Activated CD4-positive, alpha-beta T cell treated with anti-CD3 and anti-CD28 coated beads, Interleukin-2, amount 50 U/mL, for 1 hour (primary cell): ENCODE measurements around the gene TMEM30B.
"Not testable (repeated sequence)": the region's sequence is repeated elsewhere in the genome, so short reads cannot be mapped to it uniquely, and the experiment has no call there.

Experiments
- DNase-seq: peaks from one replicate; pipeline ENCODE4 v3.0.0-alpha.2; 2020

Gene TMEM30B, protein sequence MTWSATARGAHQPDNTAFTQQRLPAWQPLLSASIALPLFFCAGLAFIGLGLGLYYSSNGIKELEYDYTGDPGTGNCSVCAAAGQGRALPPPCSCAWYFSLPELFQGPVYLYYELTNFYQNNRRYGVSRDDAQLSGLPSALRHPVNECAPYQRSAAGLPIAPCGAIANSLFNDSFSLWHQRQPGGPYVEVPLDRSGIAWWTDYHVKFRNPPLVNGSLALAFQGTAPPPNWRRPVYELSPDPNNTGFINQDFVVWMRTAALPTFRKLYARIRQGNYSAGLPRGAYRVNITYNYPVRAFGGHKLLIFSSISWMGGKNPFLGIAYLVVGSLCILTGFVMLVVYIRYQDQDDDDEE

DNA sequence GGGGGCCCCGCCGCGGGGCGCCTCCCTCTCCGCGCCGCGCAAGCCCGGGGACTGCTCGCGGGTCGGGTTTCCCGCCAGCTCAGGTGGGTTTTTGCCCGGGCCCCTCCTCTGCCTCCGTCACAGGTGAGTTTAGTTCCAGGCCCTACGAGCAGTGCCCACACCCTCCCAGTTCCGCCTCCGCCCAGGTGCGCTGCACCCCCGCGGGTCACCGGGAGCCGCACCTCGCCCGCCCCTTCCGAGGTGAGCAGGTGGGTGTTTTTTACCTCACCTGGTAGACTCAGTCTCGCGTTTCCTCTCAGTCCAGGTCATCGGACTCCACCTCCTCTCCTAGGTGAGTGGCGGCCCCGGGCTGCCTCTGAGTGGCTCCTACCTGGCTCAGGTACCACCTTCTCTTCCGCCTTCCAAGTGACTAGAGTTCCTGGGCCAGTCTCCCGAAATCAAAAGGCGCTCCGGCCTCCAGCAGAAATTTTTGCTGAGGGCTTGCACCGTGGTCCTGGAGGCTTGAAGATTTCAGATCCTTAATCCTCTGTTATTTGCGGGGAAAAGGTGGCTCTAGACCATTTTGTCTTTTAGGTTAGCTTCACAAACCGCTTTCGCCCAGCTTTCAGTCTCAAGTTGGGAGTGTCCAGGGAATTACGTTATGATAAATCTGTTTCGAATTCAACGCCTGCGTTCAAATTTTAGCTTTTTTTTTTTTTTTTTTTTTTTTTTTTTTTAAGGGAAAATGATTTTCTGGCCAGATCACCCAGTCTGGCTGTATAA lies at the start of gene TMEM30B:
TSS of gene TMEM30B (minus strand) at position 153 of the 762 bp plus-strand sequence. CDS start 191 bp downstream, outside the sequence.
- peak; percentile 47 for DNase-seq

DNA sequence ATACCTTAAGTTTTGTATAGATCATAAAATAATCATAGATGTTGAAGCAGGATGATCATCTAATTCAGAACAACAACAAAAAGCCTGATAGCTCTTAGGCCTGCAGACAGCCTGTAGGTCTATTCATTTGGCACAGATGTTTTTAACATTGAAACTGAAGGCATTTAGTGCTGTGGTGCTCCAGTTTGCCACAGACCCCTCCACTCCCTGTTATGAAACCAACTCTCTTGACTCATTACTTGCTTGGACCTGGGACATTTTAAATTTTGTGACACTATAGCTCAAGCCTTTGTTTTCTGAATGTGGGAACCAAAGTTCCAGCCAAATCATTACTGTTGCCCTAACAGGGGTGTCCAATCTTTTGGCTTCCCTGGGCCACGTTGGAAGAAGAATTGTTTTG lies 49.4 kb upstream of the TMEM30B start:
- DNase-seq, result no peak

DNA sequence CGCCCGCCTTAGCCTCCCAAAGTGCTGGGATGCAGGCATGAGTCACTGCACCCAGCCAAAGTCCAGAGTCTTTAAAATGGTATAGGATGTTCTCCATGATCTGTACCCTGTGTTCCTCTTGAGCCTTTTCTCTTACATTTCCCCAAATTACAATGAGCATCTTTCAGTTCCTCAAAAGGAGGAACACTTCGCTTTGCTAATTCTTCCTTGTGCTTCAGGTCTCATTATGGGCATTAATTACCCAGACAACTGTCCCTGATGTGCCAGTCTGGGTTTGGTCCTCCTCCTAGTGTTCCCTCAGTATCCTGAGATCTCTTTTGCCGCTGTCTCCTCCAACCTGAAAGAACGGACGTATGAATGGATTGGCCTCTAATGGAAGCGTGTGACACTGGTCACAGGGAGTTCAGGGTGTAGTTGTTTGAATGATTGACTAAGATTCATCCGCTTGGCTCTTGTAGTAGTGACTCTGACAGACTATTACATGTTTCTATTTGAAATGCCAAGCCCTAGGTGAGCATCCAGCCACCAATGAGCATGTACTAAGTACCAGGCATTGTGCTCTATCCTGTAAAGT lies 48.4 kb upstream of the TMEM30B start:
- DNase-seq, result no peak

DNA sequence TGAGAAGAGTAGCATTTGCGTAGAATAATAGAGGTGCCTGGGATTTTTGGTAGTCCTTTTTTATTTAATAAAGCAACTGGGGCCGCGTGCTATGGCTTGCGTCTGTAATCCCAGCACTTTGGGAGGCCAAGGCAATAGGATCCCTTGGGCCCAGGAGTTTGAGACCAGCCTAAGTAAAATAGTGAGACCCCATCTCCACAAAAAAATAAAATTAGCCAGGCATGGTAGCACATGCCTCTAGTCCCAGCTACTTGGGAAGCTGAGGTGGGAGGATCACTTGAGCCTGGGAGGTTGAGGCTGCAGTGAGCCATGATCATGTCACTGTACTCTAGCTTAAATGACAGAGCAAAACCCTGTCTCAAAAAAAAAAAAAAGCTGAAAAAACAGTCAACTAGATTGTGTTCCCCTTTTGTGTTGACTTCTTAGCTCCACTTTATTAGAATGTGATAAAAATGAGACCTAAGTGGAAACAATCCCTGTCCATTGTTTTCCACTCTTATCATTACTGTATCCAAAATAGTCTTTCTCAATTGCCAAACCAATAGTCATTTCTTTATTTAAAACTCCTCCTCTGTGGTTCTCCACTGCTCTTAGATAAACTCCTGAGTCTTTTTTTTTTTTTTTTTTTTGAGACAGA lies 47.6 kb upstream of the TMEM30B start:
- DNase-seq, result no peak

DNA sequence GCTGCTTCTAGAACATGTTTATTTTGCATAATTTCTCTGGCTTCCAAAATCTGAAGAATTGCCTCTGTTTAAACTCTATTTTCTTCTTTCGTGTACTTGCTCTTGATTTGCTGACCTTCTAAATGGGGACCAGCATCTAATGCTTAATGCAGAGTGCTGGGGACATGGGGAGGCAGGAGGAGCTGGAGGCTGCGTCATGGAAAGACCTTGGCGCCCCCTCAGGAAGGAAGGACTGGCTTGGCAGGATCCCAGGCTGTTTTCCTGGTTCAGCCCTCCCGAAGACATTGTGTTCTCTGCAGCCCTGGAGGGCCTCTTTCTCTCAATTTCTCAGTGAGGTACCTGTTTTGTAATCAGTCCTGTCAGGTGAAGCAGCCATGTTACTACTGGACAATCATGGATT lies 45.7 kb upstream of the TMEM30B start:
- DNase-seq, result no peak

DNA sequence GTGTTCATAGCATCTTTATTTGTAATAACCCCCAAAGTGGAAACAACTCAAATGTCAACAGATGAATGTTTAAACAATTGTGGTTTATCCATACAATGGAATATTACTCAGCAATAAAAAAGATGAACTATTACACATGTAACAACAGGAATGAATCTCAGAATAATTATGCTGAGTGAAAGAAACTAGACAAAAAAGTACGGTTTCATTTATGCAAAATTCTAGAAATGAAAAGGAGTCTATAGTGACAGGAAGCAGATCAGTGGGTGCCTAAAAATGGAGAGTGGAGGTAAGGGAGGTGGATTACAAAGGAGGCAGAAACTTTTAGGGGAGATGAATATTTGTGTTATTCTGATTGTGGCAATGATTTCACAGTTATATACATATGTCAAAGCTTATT lies 45.0 kb upstream of the TMEM30B start:
- no peak for DNase-seq

DNA sequence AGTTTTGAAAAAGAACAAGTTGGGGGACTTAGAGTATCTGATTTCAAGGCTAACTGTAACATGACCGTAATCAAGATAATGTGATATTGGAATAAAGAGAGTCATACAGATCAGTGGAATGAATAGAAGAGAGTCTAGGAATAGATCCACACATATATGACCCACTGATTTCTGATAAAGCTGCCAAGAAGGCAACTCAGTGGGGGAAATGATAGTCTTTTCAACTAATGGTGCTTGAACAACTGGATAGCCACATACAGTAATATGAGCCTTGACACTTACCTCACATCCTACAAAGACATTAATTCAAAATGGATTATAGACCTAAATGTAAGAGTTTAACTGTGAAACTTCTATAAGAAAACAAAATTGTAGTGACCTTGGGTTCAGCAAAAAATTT lies 44.0 kb upstream of the TMEM30B start:
- no peak for DNase-seq

DNA sequence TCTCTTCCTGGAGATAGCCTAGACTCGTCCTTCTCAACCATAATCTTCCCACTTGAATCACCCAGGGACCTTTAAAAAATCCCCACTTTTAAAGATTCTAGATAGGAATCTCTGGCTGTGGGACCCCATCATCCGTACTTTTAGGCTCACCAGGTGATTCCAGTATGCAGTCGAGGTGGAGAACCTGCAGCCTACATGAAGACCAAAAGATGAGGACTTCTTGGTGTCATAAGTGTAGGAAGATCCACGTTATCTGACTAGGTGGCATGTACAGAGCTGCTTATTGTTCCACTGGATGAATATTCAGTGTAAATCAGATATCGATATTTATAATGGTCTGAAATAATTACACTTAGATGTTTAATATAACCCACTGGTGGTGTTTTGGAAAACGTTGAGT lies 42.8 kb upstream of the TMEM30B start:
- no peak for DNase-seq

DNA sequence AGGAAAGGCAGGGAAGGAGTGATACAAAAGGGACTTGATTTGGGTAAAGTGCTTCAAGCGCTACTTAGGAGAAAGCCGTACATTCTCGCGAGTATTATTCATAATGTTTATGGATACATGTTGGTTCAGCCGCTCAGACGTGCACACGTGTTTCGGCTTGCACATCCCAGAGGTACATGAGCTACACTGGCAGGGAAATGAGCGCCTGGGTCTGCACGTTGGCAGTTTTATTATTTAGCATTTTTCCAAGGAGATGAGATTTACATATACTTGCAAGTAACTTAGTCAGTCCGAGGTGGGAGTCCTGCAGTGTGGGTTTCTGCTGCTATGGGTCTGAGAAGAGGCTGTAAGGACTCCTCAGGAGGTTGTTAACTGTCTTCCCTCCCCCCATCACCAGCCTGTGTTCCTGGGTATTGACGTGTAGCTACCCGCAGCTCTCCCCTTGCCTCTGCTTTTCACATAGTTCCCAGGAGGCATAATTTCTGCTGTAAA lies 41.7 kb upstream of the TMEM30B start:
- peak; percentile 55 for DNase-seq

DNA sequence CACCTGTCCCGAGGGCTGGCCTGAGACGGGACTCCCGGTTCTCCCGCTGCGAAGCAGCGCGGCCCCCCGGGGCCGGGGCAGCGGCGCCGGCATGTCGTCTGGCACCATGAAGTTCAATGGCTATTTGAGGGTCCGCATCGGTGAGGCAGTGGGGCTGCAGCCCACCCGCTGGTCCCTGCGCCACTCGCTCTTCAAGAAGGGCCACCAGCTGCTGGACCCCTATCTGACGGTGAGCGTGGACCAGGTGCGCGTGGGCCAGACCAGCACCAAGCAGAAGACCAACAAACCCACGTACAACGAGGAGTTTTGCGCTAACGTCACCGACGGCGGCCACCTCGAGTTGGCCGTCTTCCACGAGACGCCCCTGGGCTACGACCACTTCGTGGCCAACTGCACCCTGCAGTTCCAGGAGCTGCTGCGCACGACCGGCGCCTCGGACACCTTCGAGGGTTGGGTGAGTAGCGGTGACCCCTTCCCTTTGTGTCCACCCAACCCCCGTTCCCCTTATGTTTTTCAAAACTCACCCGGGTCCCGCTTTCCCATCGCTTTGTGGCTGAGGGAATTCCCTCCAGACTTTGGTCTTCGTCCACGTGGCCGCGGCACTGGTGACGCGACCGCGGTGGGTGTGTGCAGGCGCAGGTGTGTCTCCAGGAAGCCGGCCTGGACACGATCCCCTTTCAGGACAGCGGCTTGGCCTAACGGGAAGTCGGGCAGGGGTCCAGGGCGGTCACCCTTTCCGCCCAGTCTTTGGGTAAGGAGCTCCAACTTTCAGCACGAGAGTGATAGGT lies 41.1 kb upstream of the TMEM30B start:
- DNase-seq, result peak; percentile 45

DNA sequence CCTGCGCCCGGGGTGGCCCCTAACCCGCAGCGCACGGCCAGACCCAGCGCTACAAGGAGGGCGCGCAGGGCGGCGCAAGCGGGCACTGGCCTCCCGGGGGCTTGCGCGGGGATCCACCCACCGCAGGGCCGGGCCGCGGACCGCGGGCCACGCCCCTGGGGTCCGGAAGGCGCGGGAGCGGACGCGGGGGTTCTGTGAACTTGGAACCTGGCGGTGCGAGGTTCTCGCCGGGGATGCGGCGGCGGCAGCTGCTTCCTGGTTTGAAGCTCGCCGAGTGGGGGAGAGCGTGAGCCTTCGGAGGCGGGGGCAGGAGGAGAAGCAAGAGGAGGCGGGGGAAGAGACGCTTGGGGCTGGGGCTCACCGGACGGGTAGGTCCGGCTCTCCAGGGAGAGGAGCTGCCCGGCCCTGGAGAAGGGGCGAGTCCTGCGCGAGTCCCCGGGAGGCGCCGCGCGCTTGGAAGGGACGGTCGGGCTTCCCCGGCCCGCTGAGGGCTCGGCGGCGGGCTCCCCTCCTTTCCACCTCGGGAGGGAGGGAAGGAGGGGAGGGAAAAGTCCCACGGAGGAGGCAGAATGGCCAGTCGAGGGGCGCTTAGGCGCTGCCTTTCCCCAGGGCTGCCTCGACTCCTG lies 40.4 kb upstream of the TMEM30B start, which contains the start of gene PRKCH:
TSS of gene PRKCH (plus strand) at position 195 of the 626 bp plus-strand sequence. CDS start 523 bp downstream, outside the sequence.
- peak; percentile 85 for DNase-seq

DNA sequence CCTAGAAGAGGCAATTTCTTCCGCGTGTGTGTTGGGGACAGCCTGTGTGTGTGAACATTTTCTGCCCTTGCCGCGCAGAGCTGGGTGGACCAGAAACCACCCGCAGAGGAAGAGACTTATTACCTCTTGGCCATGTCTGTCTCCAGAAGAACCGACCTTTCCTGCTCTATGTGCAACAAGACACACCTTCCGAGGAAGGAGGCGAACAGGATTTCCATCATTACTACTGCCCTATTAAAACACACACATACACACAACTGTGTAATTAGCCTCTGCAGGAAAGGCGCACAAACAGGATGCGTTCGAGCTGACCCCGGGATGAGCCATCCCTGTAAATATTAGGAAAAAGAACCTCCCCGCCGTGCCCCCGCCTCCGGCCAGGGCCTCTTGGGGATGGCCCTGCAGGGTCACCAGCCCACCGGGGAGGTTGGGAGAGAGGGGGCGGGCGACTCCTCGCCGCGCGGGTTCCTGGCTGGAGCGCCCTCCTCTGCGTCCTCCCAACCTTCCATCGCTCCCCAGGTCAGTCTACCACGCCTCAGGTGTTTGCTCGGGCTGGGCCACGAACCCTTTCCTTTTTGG lies 39.8 kb upstream of the TMEM30B start:
- no peak for DNase-seq

DNA sequence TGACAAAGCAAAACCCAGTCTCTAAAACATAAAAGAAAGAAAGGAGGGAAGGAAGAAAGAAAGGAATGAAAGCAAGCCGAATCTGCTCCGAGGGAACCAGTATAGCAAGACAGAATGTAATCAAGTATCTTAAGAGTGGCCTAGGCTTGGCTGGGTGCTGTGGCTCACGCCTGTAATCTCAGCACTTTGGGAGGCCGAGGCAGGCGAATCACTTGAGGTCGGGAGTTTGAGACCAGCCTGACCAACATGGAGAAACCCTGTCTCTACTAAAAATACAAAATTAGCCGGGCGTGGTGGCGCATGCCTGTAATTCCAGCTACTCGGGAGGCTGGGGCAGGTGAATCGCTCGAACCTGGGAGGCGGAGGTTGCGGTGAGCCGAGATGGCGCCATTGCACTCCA lies 39.0 kb upstream of the TMEM30B start:
- DNase-seq, result not testable (repeated sequence)

DNA sequence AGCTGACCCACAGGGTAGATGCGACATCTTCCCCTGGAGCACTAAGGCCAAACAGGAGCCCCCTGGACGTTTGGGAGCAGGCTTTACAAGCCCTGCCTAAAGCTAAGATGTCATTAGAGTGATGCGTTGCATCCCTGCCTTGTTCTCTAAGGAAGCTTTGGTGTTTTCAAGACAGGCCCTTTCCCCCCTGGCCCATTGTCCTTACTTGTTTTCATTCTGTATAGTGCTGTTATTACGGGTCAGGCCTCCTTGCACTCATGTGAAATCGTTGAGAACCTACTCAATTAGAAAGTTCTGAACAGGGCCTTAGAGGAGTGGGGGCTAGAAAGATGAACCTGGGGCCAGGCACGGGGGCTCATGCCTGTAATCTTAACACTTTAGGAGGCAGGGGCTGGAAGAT lies 38.6 kb upstream of the TMEM30B start:
- DNase-seq, result no peak

DNA sequence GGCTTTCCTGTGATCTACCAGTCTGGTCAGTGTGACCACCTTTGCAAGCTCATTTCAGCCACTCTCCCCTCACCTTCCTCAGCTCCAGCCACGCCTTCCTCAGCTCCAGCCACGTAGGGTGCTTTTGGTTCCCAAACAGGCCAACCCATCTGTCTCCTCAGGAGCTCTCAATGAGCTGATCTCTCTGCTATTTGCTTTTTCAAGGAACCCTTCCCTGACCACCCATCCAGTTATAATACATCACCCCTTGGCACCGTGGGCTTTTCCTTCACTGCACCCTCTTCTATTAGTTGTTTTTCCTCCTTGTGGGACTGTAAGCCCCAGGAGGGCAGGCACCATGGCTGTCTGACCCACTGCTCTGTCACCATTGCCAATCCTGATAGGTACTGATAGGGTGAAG lies 37.9 kb upstream of the TMEM30B start:
- no peak for DNase-seq

DNA sequence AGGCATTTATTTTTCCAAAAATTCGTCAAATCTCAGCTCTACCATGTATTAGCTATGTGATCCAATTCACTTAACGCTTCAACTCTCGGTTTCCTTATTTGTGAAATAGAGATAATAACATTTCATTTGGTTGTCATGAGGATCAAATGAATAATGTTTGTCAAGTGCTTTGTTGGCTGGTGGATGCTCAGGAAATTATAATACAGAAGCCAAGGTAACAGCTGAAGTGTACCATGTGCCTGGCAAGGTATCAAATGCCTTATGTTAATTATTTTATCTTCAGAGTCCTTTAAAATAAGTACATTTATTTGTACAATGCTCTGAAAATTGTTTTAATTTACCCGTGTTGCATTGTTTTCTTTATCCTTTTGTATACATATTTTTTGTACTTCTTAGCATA lies 34.2 kb upstream of the TMEM30B start:
- no peak for DNase-seq

DNA sequence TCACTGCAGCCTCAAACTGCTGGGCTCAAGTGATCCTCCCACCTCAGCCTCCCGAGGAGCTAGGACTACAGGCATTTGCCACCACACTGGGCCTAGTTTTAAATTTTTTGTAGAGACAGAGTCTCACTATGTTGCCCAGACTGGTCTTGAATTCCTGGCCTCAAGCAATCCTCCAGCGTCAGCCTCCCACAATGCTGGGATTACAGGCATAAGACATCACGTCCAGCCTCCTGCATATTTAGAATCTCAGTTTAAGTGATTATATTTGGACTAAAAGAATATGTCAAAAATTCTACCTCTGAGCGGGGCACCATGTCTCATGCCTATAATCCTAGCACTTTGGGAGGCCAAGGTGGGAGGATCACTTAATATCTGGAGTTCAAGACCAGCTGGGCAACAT lies 27.6 kb upstream of the TMEM30B start:
- DNase-seq, result not testable (repeated sequence)

DNA sequence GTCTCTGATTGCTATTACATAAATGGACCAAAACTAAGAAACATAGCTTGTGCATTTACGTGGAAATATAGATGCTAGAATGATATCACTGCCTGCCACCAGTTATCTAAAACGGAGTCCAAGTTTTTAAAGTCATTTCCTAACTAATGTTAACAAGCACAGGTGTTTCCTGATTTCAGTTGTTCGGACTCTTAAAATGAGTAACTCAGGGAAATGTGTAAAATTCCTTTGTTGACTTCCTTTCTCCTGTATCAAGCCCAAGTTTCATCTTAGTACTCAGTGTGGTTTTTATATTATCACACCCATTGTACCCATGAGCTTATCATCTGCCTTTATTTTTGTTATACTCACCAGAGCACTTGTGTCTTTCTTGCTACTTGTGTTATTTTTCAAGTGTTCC lies 27.1 kb upstream of the TMEM30B start:
- no peak for DNase-seq

DNA sequence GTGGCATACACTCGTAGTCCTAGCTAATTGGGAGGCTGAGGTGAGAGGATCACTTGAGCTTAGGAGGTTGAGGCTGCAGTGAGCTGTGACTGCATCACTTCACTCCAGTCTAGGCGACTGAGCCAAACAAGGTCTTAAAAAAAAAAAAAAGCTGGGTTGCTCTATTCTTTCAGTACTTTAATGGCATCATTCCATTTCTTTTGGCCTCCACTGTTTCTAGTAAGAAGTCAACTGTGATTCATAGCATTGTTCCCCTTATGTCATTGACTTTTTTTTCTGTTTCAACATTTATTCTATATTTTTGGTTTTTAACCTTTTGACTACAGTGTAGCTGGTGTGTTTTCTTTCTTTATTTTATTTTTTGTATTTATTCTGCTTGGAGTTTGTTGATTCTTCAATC lies 23.6 kb upstream of the TMEM30B start:
- no peak for DNase-seq

DNA sequence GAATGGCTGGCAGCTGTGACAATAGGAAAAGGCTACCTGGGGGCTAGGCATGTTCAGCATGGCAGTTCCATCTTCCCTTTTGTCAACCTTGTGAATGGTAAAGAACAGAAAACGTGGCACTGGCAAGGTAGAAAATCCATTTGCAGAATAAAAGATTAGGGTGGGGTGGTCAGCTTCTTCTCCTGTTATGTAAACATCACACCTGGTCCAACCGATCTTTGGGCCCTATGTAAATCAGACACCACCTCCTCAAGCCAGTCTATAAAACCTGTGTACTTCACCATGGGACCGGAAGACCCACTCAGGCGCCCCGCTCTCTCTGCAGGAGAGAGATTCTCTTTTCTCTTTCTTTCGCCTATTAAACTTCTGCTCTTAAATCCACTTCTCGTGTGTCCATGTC lies 19.6 kb upstream of the TMEM30B start:
- DNase-seq, result no peak

DNA sequence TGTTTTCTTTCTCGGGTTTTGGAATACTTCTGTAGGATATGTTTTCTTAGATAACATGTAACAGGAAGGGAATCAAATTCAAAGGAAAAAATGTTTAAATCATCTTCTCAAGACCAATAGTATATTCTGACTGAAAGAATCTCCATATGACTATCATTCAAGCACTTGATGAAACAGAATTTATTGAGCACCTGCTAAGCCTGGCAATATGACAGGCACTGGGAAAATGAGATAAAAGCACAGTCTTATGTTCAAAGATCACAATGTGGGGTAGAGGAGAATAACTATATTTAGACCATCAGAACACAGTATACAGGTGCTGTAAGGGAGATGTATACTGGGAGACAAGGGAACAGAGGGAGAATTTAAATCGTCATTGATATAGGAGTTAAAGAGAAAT lies 19.1 kb upstream of the TMEM30B start:
- no peak for DNase-seq

DNA sequence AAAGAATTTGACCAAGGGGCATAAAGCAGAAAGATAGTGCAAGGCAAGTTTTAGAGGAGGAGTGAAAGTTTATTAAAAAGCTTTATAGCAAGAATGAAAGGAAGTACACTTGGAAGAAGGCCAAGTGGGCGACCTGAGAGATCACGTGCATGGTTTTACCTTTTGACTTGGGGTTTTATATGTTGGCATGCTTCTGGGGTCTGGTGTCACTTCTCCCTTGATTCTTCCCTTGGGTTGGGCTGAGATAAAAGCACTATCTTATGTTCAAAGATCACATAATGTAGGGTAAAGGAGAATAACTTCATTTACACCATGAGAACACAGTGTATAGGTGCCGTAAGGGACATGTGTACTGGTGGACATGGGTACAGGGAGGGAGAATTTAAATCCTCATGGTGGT lies 17.7 kb upstream of the TMEM30B start:
- DNase-seq, result no peak
